HepG2 (cell line): ENCODE data around the gene ZC3H18. TPM values are rescaled to one million over a fixed set of nuclear protein-coding genes. Genes with fewer than 3 reads are reported as not detected.
A peak's percentile ranks its signal among the peaks of the same experiment; 100 is the strongest.

ENCODE experiments used
- CBX2 ChIP-seq, 2 experiments: fragments of 200-600 bp in 1 of 2; sonication (generic); formaldehyde crosslinking in 1 of 2; IDR thresholded peaks; 2 replicates each; pipeline versions ENCODE4 v1.7.0 to v1.8.1; 2018 to 2022; ENCODE audit warnings: low read depth in 2 of 2, low read length in 1 of 2, mild to moderate bottlenecking in 1 of 2, missing genetic modification reagents in 1 of 2
- DNMT3B ChIP-seq: conservative IDR thresholded peaks from 2 replicates; pipeline ENCODE4 v1.6.1; 2016; ENCODE audit warnings: missing biosample characterization, control low read depth
- KDM1A ChIP-seq: IDR thresholded peaks from 2 replicates; pipeline ENCODE4 v1.6.1; 2016; ENCODE audit warnings: missing compliant biosample characterization
- KLF13 ChIP-seq: sonication (generic); formaldehyde crosslinking; IDR thresholded peaks from 2 replicates; pipeline ENCODE4 v1.4.0; 2020; ENCODE audit warnings: mild to moderate bottlenecking, missing genetic modification reagents
- SMARCC2 ChIP-seq: fragments of 450-650 bp; IDR thresholded peaks from 2 replicates; pipeline ENCODE4 v1.6.1; 2017; ENCODE audit warnings: antibody characterized with exemption, mild to moderate bottlenecking
- SP1 ChIP-seq, 2 experiments: fragments of 450-650 bp in 1 of 2; sonication (generic) in 1 of 2; formaldehyde crosslinking in 1 of 2; IDR thresholded peaks; 2 replicates each; pipeline versions ENCODE4 v1.4.0 to v1.6.1; 2016 to 2020; ENCODE audit warnings: missing genetic modification reagents in 1 of 2
- THYN1 ChIP-seq: sonication (generic); formaldehyde crosslinking; IDR thresholded peaks from 2 replicates; pipeline ENCODE4 v1.8.1; 2023; ENCODE audit warnings: low read depth, mild to moderate bottlenecking, moderate library complexity, missing genetic modification reagents, borderline replicate concordance
- ZBTB7A ChIP-seq: sonication (generic); formaldehyde crosslinking; IDR thresholded peaks from 2 replicates; pipeline ENCODE4 v1.8.0; 2022; ENCODE audit warnings: mild to moderate bottlenecking, missing genetic modification reagents
- ZBTB7B ChIP-seq: sonication (generic); formaldehyde crosslinking; IDR thresholded peaks from 2 replicates; pipeline ENCODE4 v1.4.0; 2020; ENCODE audit warnings: missing genetic modification reagents
- ZNF121 ChIP-seq: sonication (generic); formaldehyde crosslinking; IDR thresholded peaks from 2 replicates; pipeline ENCODE4 v1.5.0; 2020; ENCODE audit warnings: mild to moderate bottlenecking, missing genetic modification reagents
- ZNF124 ChIP-seq: sonication (generic); formaldehyde crosslinking; IDR thresholded peaks from 2 replicates; pipeline ENCODE4 v1.4.0; 2020; ENCODE audit warnings: missing genetic modification reagents
- ZNF761 ChIP-seq: sonication (generic); formaldehyde crosslinking; conservative IDR thresholded peaks from 2 replicates; pipeline ENCODE4 v1.4.0; 2020; ENCODE audit warnings: mild to moderate bottlenecking, missing genetic modification reagents
- ZZZ3 ChIP-seq: sonication (generic); formaldehyde crosslinking; IDR thresholded peaks from 2 replicates; pipeline ENCODE4 v1.4.0; 2020; ENCODE audit warnings: missing genetic modification reagents, mild to moderate bottlenecking, borderline replicate concordance
- polyA plus RNA-seq, 8 experiments: library from polyadenylated mRNA; depleted of rRNA in 3 of 8; stranded (reverse) in 7 of 8; unstranded in 1 of 8; fragments of >200 nt; fragmentation: Illumina TruSeq in 4 of 8; extraction: Trizol in 4 of 8; gene quantifications; 2 replicates each; pipeline versions ENCODE4 v1.2.1 to v1.2.3, GENCODE V29; 2011 to 2016; ENCODE audit warnings: low read depth in 4 of 8, missing spikeins in 1 of 8, mixed read lengths in 1 of 8; ENCODE audit not compliant: insufficient read depth in 1 of 8
- total RNA-seq, 5 experiments: library from RNA; depleted of rRNA; stranded (reverse); fragments of >200 nt; fragmentation: Illumina TruSeq; extraction: Trizol; gene quantifications; 2 replicates each; pipeline ENCODE4 v1.2.3, GENCODE V29; 2016; ENCODE audit warnings: low read depth in 1 of 5
- TF ChIP-seq, protein P1 (sequence below), 2 experiments: sonication (generic) in 1 of 2; formaldehyde crosslinking in 1 of 2; IDR thresholded peaks; 2 replicates each; pipeline versions ENCODE4 v1.5.1 to v1.6.1; 2011 to 2020; ENCODE audit warnings: borderline replicate concordance in 1 of 2, low read depth in 1 of 2, low read length in 1 of 2, mild to moderate bottlenecking in 1 of 2, missing genetic modification reagents in 1 of 2, moderate library complexity in 1 of 2
- TF ChIP-seq, protein P2 (sequence below): sonication (generic); formaldehyde crosslinking; IDR thresholded peaks from 2 replicates; pipeline ENCODE4 v1.4.0; 2020; ENCODE audit warnings: mild to moderate bottlenecking, missing genetic modification reagents
- TF ChIP-seq, protein P3 (sequence below): sonication (generic); formaldehyde crosslinking; IDR thresholded peaks from 2 replicates; pipeline ENCODE4 v1.8.0; 2022; ENCODE audit warnings: missing genetic modification reagents, mild to moderate bottlenecking, borderline replicate concordance
- TF ChIP-seq, protein P4 (sequence below): sonication (generic); formaldehyde crosslinking; IDR thresholded peaks from 2 replicates; pipeline ENCODE4 v1.4.0; 2020; ENCODE audit warnings: missing genetic modification reagents, mild to moderate bottlenecking, borderline replicate concordance
- TF ChIP-seq, protein P5 (sequence below): sonication (generic); formaldehyde crosslinking; IDR thresholded peaks from 2 replicates; pipeline ENCODE4 v1.8.1; 2022; ENCODE audit warnings: low read depth, mild to moderate bottlenecking, missing genetic modification reagents

ZC3H18 gene
- total and polyA plus RNA-seq, 2 of the 13 experiments (the other 11 are each of a cell fraction or from before 2014, with no cell fraction given) = 11.2 to 27.4 TPM

DNA sequence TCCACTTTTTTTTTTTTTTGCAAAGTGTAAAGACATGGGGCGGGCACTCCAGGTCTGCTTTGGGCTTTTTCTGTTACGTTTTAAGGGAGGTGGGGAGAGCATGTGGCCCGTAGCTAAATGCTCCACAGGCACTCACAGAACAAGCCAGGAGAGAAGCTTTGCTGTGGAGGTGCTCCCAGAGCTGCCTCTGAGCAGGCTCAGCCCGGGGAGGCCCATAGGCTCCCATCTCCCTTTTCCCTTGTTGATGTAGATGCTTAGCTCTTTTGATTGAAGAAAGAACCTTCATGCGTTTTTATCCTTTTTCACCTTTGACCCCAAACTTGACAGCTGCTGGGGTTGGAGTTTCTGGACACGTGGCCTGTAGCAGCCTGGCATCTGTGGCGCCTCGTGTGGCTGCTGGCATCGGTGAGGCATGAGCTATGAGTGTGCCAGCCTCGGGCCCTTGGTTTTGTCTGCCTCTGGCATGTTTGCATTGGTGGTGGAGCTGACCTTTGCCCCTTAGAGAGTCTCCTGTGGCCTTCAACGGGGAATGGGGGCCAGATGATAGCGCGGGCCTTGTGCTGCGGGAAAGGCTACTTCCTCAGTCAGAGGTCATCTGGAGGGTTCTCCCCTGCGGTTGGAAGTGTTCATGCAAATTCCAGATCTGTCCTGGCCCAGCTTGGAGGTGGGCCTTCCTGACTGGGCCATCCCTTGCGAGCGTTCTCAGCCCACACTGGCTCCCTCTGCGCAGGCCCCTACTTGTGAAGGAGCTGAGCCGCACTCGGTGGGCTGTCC, 48.2 kb downstream of the ZC3H18 start (continued):
- TF ChIP-seq, protein P1, sequence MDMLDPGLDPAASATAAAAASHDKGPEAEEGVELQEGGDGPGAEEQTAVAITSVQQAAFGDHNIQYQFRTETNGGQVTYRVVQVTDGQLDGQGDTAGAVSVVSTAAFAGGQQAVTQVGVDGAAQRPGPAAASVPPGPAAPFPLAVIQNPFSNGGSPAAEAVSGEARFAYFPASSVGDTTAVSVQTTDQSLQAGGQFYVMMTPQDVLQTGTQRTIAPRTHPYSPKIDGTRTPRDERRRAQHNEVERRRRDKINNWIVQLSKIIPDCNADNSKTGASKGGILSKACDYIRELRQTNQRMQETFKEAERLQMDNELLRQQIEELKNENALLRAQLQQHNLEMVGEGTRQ (IDR thresholded peaks at IDR 0.05; ENCODE audit: low read depth, low read length) = 0 out of 2 replicates have a peak, but pooled peaks have one; percentile 1
- TF ChIP-seq, protein P1 (CRISPR knock-in tag; IDR thresholded peaks at IDR 0.05; ENCODE audit: borderline replicate concordance) = peak; percentile 68; the same call in 1 of the 2 replicates
- TF ChIP-seq THYN1 (CRISPR knock-in tag) (no peak), ZNF121 (CRISPR knock-in tag) (no peak), SMARCC2 (no peak), KLF13 (CRISPR knock-in tag) (no peak), CBX2 (IDR thresholded peaks at IDR 0.05; ENCODE audit: low read depth, low read length) (no peak), CBX2 (CRISPR knock-in tag; IDR thresholded peaks at IDR 0.05; ENCODE audit: low read depth) (no peak), ZNF124 (CRISPR knock-in tag) (peak; percentile 67), SP1 (IDR thresholded peaks at IDR 0.05) (no peak), SP1 (CRISPR knock-in tag; IDR thresholded peaks at IDR 0.05) (no peak), KDM1A (no peak), DNMT3B (CRISPR knock-in tag) (no peak), ZBTB7B (CRISPR knock-in tag) (peak; percentile 80), ZBTB7A (CRISPR knock-in tag) (peak; percentile 73; the same call in 1 of the 2 replicates), ZNF761 (CRISPR knock-in tag) (no peak), ZZZ3 (CRISPR knock-in tag) (no peak)
- TF ChIP-seq, protein P2, sequence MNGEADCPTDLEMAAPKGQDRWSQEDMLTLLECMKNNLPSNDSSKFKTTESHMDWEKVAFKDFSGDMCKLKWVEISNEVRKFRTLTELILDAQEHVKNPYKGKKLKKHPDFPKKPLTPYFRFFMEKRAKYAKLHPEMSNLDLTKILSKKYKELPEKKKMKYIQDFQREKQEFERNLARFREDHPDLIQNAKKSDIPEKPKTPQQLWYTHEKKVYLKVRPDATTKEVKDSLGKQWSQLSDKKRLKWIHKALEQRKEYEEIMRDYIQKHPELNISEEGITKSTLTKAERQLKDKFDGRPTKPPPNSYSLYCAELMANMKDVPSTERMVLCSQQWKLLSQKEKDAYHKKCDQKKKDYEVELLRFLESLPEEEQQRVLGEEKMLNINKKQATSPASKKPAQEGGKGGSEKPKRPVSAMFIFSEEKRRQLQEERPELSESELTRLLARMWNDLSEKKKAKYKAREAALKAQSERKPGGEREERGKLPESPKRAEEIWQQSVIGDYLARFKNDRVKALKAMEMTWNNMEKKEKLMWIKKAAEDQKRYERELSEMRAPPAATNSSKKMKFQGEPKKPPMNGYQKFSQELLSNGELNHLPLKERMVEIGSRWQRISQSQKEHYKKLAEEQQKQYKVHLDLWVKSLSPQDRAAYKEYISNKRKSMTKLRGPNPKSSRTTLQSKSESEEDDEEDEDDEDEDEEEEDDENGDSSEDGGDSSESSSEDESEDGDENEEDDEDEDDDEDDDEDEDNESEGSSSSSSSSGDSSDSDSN (CRISPR knock-in tag) = peak; percentile 53; the same call in 1 of the 2 replicates
- TF ChIP-seq, protein P3, sequence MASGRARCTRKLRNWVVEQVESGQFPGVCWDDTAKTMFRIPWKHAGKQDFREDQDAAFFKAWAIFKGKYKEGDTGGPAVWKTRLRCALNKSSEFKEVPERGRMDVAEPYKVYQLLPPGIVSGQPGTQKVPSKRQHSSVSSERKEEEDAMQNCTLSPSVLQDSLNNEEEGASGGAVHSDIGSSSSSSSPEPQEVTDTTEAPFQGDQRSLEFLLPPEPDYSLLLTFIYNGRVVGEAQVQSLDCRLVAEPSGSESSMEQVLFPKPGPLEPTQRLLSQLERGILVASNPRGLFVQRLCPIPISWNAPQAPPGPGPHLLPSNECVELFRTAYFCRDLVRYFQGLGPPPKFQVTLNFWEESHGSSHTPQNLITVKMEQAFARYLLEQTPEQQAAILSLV (CRISPR knock-in tag) = 0 out of 2 replicates have a peak, but pooled peaks have one; percentile 57
- TF ChIP-seq, protein P4, sequence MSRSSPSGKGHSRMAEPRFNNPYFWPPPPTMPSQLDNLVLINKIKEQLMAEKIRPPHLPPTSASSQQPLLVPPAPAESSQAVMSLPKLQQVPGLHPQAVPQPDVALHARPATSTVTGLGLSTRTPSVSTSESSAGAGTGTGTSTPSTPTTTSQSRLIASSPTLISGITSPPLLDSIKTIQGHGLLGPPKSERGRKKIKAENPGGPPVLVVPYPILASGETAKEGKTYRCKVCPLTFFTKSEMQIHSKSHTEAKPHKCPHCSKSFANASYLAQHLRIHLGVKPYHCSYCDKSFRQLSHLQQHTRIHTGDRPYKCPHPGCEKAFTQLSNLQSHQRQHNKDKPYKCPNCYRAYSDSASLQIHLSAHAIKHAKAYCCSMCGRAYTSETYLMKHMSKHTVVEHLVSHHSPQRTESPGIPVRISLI = no peak
- TF ChIP-seq, protein P5, sequence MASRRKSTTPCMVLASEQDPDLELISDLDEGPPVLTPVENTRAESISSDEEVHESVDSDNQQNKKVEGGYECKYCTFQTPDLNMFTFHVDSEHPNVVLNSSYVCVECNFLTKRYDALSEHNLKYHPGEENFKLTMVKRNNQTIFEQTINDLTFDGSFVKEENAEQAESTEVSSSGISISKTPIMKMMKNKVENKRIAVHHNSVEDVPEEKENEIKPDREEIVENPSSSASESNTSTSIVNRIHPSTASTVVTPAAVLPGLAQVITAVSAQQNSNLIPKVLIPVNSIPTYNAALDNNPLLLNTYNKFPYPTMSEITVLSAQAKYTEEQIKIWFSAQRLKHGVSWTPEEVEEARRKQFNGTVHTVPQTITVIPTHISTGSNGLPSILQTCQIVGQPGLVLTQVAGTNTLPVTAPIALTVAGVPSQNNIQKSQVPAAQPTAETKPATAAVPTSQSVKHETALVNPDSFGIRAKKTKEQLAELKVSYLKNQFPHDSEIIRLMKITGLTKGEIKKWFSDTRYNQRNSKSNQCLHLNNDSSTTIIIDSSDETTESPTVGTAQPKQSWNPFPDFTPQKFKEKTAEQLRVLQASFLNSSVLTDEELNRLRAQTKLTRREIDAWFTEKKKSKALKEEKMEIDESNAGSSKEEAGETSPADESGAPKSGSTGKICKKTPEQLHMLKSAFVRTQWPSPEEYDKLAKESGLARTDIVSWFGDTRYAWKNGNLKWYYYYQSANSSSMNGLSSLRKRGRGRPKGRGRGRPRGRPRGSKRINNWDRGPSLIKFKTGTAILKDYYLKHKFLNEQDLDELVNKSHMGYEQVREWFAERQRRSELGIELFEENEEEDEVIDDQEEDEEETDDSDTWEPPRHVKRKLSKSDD (CRISPR knock-in tag) = peak; percentile 83; the same call in 1 of the 2 replicates
